LoVo (cell line): Measurements from ENCODE around the gene GID8.

Source experiments
- DNase-seq: peaks from one replicate; pipeline ENCODE4 v3.0.0-alpha.2; 2016; ENCODE audit warnings: low spot score

The GID8 gene

DNA sequence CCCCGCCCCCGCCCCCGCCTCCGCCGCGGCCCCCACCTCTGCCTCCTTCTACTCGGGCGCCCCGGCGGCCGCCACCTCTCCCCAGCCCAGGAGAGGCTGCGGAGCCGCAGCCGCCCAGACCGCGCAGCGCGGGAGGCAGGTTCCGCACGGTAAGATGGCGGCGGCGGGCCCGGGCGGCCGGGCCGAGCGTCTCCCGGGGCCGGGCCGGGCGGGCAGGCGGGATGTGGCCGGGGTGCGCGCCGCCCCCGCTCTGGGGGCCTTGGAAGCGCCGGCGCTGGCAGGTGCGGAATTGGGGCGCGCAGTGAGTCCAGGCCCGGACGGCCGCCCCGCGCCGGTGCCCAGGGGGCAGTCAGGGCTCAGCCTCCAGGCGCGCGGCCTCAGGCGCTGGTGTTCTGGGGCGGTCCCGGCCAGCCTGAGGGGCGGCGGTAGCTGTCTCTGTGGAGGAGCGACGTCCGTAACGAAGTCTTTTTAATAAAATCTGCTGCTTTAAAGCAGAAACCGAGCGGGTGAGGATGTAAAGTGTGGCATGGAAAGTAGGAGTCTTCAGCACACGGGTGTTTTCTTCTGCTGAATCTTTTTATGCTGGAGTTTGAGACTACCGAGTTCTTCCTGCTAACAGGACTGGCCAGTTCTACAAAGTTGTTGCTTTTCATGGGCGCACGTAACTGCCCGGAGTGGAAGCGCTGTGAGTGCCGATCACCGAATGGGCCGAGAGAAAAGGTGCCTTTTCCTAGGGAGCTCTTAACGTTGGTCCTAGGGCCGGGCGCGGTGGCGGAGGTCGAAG lies at the start of gene GID8:
Gene GID8, plus strand, starts transcription at position 43 of the 784 bp plus-strand sequence. CDS start 3,356 bp downstream, outside the sequence.
- DNase-seq: peak; percentile 46

DNA sequence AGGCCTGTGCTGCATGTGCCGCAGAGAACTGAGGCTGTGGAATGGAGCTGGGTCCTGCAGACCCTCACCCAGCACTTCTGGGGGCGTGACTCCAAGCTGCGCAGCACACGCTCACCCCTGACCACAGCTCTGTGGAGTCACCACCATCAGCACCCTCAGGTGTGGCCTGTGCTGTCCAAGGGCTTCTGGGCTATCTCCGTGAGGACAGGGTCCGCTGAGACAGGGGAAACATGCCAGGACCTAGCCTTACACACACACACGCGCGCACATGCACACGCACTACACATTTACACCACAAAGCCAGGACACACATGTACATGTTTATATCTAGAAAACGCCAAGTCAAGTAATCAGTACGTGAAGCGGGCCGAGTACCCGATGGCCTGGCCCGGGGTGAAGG lies 49.5 kb upstream of the GID8 start:
- no peak for DNase-seq

DNA sequence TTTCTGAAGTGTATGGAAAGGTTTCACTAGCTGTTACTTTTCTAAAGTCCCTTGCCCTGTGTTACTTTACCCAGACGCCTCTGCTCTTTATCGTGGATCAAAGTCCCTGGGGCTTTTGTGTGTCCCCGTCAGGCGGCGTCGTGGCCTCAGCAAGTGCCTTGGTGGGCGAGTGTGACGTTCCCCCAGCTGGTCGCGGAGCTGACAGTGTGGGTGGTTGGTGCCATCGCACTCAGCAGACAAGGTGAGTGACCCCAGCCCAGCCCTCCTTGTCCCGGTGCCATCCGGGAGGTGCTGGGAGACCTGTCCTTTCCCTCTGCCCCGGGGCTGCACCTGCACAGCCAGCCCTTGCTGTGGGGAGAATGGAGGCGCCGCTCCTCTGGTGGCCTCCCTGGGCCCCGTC lies 49.0 kb upstream of the GID8 start:
- DNase-seq: no peak

DNA sequence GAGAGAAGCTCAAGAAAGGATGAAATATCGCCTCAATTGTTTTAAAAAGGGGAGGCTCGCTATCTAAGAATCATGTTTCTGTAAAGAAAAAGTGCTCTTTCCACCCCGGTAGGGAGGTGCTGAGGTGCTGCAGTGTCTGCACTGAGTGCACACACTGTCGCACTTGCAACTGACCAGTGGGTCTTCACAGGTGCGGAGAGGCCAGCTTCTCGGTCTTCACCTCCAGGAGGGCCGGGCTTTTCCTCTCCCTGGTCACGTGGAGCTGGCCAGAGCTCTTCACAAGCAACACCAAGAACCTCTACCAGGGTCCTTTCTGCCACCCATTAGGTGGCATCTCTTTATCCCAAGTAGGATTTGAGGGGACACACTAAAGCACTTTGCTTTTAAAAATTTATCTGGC lies 48.5 kb upstream of the GID8 start:
- DNase-seq: no peak

DNA sequence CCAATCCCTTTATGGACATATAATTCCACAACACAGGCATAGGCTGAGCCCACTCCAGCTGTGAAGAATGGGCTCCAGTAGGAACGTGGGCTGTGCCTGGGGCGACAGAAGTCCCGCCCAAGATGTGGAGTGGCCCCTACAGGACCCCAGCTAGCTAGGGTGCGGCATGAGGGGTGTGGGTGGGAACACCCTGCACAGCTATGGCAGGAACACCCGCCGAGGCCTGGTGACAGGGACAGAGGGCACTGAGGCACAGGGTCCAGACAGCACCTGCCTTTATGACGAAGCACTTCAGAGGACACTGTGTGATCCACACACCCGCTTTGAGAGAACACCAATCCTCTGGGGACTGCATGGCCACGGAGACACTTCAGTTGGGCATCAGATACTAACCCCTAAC lies 48.1 kb upstream of the GID8 start:
- DNase-seq: no peak

DNA sequence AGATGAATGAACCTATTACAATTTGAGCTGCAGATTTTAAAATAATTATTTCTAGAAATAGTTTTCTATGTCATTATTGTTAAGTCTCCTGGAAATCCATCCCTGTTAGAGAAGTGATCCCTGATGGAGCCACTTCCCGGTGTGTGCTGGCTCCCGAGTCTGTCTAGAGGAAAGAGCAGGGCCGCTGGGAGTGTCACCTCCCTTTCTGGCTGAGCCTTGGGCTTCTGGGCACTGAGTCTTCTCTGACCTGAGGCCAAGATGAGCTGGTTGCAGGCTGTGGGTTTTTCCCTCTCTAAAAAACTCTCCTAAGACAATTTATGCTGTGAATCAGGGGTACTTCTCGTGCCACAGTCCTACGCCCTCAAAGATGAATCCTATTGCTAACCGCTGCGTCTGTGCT lies 47.5 kb upstream of the GID8 start:
- DNase-seq: no peak

DNA sequence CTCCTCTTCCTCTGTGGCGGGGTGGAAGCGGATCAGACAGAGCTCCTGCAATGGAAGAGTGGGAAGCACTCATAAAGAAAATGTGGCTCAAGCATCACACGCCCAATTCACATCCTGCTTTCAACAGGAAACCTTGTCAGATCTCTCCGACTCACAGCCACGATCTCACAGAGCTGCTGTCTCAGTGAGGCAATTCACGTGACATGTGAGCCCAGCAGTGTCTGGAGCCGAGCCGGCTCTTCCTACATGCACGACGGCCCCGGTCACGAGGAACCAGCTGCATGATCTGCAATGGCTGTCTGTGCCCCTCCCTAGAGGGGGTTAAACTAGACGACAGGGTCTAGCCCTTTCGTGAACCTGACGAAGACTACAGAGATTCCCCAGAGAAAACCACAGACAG lies 46.8 kb upstream of the GID8 start:
- no peak for DNase-seq

DNA sequence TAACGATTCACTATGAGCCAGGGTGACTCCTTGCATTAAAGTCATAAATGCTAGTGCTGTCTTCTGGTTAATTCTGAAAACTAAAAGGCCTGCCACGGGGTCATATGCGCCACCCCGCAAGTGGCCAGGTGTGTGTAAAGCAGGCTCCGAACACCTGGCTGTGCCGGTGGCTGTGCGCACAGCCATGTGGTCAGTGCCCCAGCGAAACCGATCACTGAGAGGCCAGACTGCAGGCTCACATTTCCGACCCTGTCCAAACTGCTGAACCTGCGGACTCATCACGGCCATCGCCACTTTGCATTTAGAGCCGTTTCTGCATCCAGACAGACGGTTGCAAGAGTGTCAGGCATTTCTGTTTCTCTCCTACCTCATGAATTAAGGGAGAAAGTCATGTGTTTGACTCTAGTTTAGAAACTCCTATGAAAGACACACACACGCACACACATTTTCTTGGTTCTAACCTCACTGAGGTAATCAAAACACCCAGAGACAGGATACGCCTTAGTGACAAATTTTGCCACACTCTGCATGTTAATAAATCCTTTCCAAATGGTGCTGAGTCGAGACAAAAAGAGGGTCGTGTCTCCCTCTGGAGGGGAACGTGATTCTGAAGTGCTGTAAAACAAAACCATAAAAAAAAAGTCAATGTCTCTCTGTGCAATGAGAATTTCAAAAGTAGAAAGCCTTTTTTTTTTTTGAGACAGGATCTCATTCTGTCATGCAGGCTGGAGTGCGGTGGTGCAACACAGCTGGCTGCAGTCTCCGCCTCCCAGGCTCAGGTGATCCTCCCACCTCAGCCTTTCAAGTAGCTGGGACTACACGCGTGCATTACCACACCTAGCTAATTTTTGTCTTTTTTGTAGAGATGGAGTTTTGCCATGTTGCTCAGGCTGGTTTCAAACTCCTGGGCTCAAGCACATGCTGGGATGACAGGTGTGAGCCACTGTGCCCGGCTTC lies 45.3 kb upstream of the GID8 start:
- DNase-seq: no peak

DNA sequence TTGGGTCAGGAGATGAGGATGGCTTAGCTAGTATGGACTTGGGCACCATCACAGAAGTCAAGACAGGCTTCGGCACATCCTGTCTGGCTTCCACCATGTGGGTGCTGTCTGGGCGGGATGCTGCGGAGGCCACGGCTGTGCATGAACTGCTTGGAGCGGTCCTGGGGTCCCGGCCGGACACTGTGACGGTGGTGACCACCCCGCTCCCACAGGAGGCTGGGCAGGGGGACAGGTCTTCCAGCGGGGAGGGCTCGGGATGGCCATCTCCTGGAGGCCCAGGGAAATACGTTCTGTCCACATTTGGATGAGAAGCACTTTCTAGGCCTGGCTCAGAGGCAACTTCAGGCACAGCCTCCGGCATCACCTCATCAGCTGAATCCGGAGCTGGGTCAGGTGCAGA lies 44.2 kb upstream of the GID8 start:
- DNase-seq: no peak

DNA sequence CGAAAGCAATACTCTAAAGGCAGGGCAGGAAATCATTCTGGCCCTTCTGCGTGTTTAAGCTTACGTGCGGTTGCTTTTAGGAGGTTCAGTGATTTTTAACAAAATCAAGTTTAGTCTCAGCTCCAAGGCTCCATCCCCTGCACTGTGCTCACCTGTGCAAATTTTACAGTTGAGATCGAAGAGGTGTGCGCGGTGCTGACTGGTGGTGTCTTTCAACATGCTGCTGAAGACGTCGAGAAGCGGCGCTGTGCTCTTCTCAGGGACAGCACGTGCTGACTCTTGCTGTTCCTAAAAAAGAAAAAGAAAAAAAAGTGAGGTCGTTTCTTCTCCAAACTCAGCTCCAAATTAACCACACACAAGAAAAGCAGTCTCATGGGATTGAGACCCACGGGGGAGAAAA lies 43.7 kb upstream of the GID8 start:
- no peak for DNase-seq

DNA sequence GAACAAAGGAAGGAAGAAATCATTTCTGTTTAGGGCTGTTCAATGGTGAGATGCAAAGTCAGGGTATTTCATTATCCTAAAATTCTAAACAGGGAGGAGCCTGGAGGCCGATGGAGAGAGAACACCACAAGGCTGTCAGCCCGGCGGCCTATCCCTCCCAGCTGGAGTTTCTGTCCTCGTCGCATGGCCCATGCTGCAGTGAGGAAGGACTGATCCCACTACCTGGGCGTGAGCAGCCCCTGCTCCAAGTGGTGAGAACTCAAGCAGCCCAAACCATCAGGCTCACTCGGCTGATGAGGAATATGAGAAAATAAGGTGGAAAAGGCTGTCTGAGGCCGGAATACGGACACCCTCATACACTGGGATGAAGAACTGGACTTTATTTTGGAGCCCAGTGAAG lies 42.4 kb upstream of the GID8 start:
- no peak for DNase-seq

DNA sequence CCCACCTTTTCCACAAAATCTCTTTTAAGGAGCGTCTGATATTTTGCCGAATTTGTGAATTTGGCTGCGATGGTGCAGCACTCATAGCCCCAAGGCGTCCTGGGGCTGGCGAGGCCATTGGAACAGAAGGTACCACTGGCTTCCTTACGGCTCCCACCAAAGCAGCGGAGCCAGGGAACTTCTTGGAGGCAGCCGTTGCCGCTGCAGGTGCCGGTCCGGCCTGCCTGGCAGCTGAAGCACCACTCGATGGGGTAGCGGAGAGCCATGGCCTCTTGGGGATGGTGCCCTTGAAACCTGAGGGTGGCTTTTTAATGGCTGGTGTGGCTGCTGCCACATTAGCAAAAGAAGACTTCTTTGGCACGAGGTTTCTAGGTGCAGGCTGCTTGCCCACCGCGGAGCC lies 41.4 kb upstream of the GID8 start:
- no peak for DNase-seq

DNA sequence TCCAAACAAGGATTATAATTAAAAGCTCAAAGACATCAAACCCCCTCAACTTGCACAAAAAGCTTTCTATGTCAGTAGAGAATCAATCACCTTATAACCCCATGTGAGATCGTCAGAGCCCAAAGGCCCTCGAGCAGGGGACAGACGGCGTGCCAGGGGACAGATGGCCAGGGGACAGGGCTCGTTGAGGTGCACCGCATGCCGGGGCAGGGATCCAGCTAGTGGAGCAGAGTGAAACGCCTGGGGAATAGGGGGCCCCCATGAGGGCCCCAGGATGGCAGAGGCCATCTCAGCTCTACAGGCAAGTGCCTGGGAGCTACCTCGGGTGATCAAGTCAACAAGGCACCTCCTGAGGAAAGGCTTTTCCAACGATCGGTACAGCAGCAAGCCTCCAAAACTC lies 40.3 kb upstream of the GID8 start:
- DNase-seq: no peak

DNA sequence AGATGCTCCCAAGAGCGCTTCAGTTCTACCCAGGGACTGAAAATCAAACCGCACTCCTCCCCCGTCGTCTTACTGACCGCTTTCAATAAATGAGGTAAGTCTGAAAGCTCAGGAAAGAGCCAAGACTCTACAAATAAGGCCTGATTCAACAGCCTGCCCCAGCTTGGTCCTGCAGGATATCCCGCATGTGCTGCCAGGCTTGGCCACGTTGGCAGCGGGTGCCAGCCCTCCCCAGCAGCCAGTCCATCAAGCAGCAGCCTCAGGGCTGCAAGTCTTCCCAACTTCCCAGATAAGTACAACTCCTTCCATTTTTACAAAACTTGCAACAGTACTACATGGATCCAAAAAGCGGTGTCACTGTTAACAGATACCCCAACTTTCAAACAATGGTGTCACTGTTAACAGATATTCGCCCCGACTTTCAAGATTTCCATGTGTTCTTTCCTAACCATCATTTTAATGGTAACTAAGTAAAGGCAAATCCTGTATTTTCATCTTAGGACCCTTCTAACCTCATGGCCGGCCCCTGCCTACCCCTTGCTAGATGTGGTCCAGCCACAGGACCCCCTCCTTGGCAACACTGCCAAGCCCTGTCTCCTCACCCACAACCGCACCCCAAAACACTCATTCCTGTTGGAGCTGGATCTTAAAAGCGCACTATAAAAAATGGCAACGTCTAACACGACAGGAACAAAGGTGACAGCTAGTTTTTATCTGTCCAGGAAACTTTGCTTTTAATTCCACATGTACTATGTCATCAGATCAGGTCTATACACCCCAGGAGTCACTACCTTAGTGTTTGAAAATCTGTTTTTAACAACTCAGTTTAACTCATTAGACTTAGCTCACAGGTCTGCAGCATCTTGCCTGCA lies 39.6 kb upstream of the GID8 start:
- no peak for DNase-seq

DNA sequence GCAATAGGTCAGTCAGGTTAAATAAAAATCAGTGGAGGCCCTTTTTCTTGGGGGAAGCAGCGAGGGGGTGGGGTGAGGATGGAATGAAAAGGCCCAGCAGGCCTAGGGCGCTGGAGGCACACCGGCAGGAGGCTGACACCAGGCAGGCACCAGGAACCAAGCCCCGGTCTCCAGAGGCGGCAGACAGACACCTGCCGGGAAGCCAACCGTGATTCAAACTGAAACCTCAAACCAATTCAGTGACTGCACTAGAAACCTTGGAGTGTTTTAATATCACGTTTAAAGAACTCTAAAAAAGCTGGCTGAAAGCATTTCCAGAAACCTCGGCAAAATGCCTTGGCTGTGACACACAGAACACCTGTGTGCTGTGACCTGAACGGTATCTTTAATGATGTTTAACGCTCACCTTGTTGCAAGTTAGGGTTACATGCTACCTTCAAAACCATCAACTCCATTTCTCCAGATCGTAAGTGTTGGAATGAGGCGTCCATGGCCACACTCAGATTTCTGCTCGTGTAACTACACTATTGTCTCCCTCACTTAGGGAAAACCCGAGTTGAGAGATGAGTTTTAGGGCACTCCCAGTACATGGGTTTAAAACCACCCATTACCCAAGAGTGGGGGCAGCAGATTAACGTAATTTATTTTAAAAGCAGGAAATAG lies 38.8 kb upstream of the GID8 start:
- DNase-seq: no peak

DNA sequence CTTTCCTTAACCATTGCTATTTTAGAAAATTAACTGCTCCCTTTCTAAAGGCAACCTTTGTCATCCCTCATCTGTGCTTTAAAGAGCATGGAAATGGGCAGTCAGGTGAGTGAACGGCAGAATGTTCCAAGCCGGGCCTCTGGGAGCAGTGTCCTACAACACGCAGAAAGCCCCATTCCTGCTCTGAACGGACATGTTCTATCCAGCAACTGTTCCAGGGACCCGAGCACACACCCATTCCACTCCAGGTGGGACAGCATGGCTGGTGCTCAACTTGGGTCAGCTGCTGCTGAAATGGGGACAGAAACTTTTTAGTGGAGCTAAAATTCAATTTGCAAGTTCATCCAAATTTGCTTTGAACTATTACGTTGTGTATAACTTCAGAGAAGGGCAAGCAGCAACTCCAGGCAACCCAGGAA lies 38.3 kb upstream of the GID8 start:
- DNase-seq: no peak

DNA sequence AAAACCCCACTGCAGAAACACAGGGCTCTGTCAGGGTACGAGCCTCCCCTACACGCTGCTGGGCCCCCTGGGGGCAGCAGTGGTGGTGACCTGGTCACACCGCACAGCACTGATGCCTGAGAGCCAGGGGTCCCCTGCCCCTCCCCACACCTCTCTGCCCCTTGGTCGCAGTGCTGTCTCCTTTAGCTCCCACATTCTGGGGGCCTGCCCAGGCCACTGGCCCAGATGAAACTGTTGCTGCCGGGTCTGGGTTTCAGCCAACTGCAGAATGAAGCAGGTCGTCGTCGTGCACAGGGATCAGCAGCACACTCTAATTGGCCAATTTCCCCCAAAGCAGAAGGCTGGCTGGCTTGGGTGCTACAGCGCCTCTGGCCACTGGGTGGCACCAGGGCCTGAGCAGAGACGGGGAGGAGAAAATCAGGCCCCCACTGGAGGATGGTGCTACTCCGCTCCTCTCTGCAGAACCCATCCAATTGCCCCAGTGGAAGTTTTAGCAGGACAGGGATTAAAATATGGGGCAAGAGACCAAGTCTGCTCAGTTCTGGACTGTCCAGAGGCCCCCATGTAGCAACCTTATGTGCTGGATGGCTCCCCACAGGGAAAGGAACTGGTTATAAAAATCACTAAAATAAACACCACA lies 37.8 kb upstream of the GID8 start:
- DNase-seq: peak; percentile 26

DNA sequence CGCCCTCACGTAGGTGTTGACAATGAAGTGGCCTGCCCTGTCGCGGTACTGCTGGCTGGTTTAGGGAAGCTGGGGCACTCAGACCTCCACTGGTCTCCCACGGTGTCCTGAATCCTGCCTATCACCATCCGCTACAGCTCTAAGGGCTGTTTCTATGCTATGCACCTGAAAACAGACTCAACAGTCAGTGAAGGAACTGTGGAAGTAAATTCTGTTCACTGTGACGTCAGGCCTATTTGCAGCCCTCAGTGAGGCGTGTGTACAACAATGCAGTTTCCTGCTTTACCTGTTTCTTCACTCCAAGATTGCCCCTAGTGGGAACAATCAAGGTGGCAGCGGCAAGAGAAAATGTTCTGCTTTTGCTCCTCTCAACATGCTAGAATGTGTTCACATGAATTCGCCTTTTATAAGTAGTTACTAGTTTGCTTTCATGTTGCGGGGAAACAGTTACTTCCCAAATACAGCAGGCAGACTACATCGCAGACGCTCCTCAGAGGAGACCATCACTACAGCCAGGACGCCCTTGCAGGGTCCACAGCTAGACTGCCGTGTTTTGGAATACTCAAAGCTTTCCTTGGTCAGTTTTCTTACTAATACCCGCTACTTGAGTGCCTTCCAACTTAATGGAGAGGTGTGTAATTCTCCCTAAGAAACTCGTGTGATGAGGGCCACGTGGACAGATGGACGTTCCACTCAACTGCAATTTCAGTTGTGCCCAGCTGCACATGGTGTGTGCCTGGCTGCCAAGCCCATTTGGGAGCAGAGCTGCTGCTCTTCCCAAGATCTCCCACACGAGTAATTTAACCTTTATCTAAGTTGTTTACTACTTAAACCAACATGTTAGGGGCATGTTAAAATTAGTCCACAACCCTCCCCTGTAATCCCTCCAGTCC lies 37.0 kb upstream of the GID8 start:
- DNase-seq: peak; percentile 32

DNA sequence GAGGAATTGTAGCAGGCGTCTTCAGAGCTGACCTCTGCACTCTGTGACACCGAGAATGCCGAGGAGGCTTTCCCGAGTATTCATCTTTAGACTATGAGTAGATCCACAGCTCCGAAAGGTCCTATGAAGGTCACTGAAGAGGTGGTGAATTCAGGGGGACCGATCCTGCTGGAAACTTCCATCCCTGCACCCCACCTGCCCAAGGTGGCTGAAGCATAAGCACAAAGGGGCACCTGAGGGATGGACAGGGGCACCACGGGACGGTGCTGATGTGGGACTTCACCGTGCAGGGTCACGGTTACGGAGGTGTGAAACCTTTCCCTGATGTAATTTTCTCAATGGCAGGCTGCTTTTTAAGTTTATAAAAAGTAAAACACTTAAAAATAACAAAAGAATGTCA lies 36.1 kb upstream of the GID8 start:
- DNase-seq: no peak
